ENCODE data around the gene FADS3. TPM values are rescaled to one million over a fixed set of nuclear protein-coding genes. Genes with fewer than 3 reads are reported as not detected.

Gene FADS3
- total RNA-seq, 1 experiment from 2014 or later, result 19.7 TPM

DNA sequence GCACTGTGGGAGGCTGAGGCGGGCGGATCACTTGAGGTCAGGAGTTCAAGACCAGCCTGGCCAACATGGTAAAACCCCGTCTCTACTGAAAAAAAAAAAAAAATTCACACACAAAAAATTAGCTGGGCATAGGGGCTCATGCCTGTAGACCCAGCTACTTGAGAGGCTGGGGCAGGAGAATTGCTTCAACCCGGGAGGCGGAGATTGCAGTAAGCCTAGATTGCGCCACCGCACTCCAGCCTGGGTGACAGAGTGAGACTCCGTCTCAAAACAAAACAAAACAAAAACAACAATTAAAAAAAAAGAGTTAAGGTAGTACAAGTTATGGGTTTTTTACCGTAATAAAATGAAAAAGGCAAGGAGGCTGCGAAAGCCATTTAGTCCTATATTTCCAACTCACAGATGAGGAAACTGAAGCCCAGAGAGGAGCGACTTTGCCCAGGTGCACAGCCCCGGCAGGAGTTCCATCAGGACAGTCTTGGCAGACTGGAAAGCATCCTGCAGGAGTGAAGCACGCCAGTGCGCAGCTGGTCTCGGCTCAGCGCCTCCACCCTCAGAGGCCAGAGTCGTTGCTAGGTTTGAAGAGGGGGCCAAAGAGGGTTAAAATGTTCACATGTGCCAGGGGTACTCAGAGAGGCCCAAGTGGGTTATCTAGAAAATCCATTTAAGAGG, 3.8 kb upstream of the FADS3 start:
- Mint-ChIP-seq H3K4me1 (ENCODE audit: low read depth, unreplicated experiment) (no peaks in the 10 kb centered on the region), H3K27me3 (ENCODE audit: unreplicated experiment) (peaks cover 29% of the 10 kb centered on the region), H3K4me3 (ENCODE audit: low read depth, unreplicated experiment) (no peak overlapping the region), H3K27ac (ENCODE audit: unreplicated experiment) (no peak overlapping the region), H3K36me3 (ENCODE audit: insufficient read depth, unreplicated experiment) (peaks cover 9% of the 10 kb centered on the region), H3K9me3 (ENCODE audit: low read depth, unreplicated experiment) (no peaks in the 10 kb centered on the region)
- intact Hi-C loops (cut with micrococcal nuclease; ENCODE audit: unreplicated experiment), result loop anchor here (1.0 to 10.0 kb wide), 2 partner anchors 100 to 159 kb away; partner anchors contain the start of genes FEN1 and TMEM258
- DNase-seq, result no peak
- CTCF ChIA-PET, result interaction anchor here (0.6 to 8.3 kb wide), 4 partner anchors 53 to 187 kb away, joined by 3 to 96 read pairs (median 38); no protein-coding TSS in a partner anchor
- no peak for TF ChIP-seq CTCF (IDR thresholded peaks at IDR 0.05; ENCODE audit: unreplicated experiment)
- BruUV-seq (replicated peaks), result no TSS peak

DNA sequence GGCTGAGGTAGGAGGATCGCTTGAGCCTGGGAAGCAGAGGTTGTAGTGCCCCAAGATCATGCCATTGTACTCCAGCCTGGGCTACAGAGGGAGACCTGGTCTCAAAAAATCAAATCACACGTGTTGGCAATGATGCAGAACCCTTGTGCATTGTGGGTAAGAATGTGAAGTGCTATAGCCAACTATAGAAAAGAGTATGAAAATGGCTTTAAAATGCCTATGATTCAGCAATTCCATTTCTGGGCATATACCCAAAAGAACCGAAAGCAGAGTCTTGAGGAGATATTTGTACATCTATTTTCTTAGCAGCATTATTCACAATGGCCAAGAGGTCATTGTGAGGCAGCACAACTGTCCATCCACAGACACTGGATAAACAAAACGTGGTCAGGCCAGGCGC, 2.6 kb upstream of the FADS3 start:
- H3K4me1 Mint-ChIP-seq (ENCODE audit: low read depth, unreplicated experiment), result no peaks in the 10 kb centered on the region
- TF ChIP-seq CTCF (IDR thresholded peaks at IDR 0.05; ENCODE audit: unreplicated experiment), result no peak
- H3K9me3 Mint-ChIP-seq (ENCODE audit: low read depth, unreplicated experiment), result no peaks in the 10 kb centered on the region

GRCh38 chr11:61892085-61892370, 683 bp upstream of the FADS3 start:
- Mint-ChIP-seq H3K4me1 (ENCODE audit: low read depth, unreplicated experiment) (no peaks in the 10 kb centered on the region), H3K27ac (ENCODE audit: unreplicated experiment) (no peak overlapping the region), H3K4me3 (ENCODE audit: low read depth, unreplicated experiment) (peak overlapping the region; percentile 74), H3K9me3 (ENCODE audit: low read depth, unreplicated experiment) (no peaks in the 10 kb centered on the region), H3K27me3 (ENCODE audit: unreplicated experiment) (peaks cover 29% of the 10 kb centered on the region), H3K36me3 (ENCODE audit: insufficient read depth, unreplicated experiment) (peaks cover 13% of the 10 kb centered on the region)
- DNase-seq, result no peak
- intact Hi-C loops (cut with micrococcal nuclease; ENCODE audit: unreplicated experiment), result loop anchor here (10.0 kb wide), 1 partner anchor 97 kb away; the partner anchor contains the start of genes FEN1 and TMEM258
- no peak for TF ChIP-seq CTCF (IDR thresholded peaks at IDR 0.05; ENCODE audit: unreplicated experiment)
- BruUV-seq (replicated peaks), result no TSS peak
- CTCF ChIA-PET, result no interaction called here

More for the DNA sequence above, 2.6 kb upstream of the FADS3 start:
- peaks cover 29% of the 10 kb centered on the region for H3K27me3 Mint-ChIP-seq (ENCODE audit: unreplicated experiment)
- intact Hi-C loops (cut with micrococcal nuclease; ENCODE audit: unreplicated experiment), result loop anchor here (10.0 kb wide), 1 partner anchor 99 kb away; the partner anchor contains the start of genes FEN1 and TMEM258
- no peak overlapping the region for H3K4me3 Mint-ChIP-seq (ENCODE audit: low read depth, unreplicated experiment)
- H3K27ac Mint-ChIP-seq (ENCODE audit: unreplicated experiment), result no peak overlapping the region
- no peak for DNase-seq
- CTCF ChIA-PET, result no interaction called here
- H3K36me3 Mint-ChIP-seq (ENCODE audit: insufficient read depth, unreplicated experiment), result peaks cover 13% of the 10 kb centered on the region
- no TSS peak for BruUV-seq (replicated peaks)

DNA sequence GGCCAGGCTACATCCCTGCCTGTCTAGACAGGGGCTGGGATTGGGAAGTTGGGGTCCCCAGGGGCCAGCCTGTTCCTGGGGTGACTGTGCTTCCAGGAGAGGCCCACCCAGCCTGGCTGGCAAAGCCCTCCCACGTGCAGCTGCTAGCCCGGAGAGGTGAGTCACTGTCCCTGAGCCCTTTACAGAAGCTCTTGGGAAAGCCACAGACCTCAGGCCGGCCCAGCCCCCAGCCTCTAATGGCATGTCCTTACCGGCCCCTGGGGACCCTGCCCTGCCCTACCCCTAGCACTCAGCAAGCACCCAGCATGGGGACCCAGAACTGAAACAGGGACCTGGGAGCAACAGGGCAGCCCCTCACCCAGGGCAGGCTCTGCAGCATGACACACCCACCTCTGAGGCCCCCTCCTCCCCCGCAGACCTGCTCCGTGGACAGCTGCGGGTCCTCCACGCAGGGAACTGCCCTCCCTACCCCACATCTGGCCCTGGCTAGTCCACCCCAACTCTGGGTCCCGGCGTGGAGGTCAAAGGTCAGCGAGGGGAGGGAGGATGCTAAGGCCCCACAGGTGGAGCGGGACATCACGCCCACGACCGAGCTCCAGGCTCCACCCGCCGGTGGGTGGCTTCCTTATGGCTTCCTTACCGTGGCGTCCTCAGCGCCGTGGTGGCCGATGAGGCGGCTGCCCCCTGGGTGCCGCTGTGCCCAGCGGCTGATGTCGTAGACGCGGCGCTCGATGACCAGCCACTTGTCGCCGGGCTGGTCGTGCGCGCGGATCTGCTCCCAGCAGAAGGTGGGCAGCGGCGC, 615 bp downstream of the FADS3 start:
- Mint-ChIP-seq H3K4me1 (ENCODE audit: low read depth, unreplicated experiment) (no peaks in the 10 kb centered on the region), H3K27ac (ENCODE audit: unreplicated experiment) (no peak overlapping the region), H3K36me3 (ENCODE audit: insufficient read depth, unreplicated experiment) (peaks cover 13% of the 10 kb centered on the region), H3K27me3 (ENCODE audit: unreplicated experiment) (peaks cover 16% of the 10 kb centered on the region), H3K4me3 (ENCODE audit: low read depth, unreplicated experiment) (peak overlapping the region; percentile 74), H3K9me3 (ENCODE audit: low read depth, unreplicated experiment) (no peaks in the 10 kb centered on the region)
- CTCF ChIA-PET, result interaction anchor here (0.6 kb wide), 1 partner anchor 134 kb away, joined by 4 read pairs; no protein-coding TSS in a partner anchor
- DNase-seq, result peak; percentile 59
- TF ChIP-seq CTCF (IDR thresholded peaks at IDR 0.05; ENCODE audit: unreplicated experiment), result no peak
- BruUV-seq (replicated peaks), result no TSS peak
- intact Hi-C loops (cut with micrococcal nuclease; ENCODE audit: unreplicated experiment), result loop anchor here (10.0 kb wide), 1 partner anchor 96 kb away; the partner anchor contains the start of genes FEN1 and TMEM258

Measured in Calu3 (cell line).